ENCODE measurements around the gene CHST6.

DNA sequence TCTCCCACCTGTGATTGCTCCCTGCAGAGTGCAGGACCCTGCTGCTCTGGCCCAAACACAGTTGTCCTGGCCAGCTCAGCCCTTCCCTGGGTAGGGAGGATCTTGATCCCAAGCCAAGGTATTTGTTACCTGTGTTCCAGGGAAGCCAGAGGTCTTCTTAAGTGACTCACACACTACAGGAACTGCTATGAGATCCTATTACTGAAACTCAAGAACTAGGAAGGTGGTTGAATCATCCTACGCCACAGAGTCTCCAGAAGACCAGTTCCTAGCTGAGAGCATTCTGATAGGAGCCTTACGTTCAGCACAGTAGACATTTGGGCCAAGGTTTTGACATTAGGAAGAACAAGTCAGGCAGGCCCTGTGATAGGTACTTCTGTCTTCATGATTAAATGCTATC is 12.0 kb downstream of the CHST6 start:
- TF ChIP-seq GATA2 (IDR thresholded peaks at IDR 0.05; ENCODE audit: low read depth, low read length): no peak
- TF ChIP-seq GATA3 (IDR thresholded peaks at IDR 0.05; ENCODE audit: low read depth, low read length): no peak
